ENCODE data around the gene BHLHE23. TPM values are rescaled to one million over a fixed set of nuclear protein-coding genes. Genes with fewer than 3 reads are reported as not detected.

BHLHE23 gene
- total RNA-seq, 1 donor from 2014 or later = not detected

DNA sequence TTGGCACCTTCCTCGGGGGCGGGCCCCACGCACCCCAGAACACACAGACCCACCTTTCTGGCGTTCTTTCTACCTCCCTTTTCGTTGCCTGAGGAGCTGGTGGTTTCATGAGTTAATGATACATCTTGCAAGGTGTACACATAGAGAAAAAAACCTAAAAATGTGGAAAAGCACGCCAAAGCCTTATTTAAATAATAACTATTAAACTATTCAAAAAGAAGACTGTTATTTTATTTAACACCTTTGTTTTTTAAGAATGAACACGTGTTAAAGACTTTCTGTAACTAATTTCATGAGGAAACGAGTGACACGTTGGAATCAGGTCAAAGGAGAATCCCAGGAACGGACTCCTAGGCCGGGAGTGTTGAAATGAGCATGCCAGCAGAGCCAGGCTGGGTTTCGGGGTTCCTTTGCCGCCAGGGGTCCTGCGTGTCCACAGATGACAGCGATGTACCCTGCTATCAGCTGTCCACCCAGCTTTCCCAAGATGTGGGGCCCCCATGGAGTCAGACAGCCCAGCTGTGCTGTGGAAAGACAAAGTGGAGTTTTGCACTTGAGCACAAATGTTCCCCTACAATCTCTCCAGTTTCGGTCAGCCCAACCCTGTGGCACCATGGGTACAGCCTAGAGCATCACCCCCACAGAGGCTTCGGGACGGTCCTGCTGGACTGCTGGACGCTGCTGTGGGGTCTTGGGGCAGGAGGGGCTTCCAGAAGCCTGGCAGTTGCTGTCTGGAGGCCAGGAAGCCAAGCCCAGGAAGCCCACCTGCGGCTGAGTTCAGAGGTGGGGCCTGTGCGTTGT is 38.2 kb downstream of the BHLHE23 start:
- Histone ChIP-seq H3K27ac (no peak overlapping the region), H3K27me3 (peaks cover 7% of the 10 kb centered on the region), H3K9me3 (no peaks in the 10 kb centered on the region), H3K4me1 (peaks cover 12% of the 10 kb centered on the region), H3K4me3 (no peak overlapping the region), H3K36me3 (no peaks in the 10 kb centered on the region)
- DNase-seq (ENCODE audit: extremely low spot score in 2 of 2) = no peak
- TF ChIP-seq POLR2A (IDR thresholded peaks at IDR 0.05) (no peak), POLR2AphosphoS5 (IDR thresholded peaks at IDR 0.05; ENCODE audit: insufficient read depth in 1 of 2, low read depth in 1 of 2) (no peak)
- TF ChIP-seq, protein P1, sequence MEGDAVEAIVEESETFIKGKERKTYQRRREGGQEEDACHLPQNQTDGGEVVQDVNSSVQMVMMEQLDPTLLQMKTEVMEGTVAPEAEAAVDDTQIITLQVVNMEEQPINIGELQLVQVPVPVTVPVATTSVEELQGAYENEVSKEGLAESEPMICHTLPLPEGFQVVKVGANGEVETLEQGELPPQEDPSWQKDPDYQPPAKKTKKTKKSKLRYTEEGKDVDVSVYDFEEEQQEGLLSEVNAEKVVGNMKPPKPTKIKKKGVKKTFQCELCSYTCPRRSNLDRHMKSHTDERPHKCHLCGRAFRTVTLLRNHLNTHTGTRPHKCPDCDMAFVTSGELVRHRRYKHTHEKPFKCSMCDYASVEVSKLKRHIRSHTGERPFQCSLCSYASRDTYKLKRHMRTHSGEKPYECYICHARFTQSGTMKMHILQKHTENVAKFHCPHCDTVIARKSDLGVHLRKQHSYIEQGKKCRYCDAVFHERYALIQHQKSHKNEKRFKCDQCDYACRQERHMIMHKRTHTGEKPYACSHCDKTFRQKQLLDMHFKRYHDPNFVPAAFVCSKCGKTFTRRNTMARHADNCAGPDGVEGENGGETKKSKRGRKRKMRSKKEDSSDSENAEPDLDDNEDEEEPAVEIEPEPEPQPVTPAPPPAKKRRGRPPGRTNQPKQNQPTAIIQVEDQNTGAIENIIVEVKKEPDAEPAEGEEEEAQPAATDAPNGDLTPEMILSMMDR (IDR thresholded peaks at IDR 0.05) = no peak
- intact Hi-C loops (cut with DNase I) = no loop called here

DNA sequence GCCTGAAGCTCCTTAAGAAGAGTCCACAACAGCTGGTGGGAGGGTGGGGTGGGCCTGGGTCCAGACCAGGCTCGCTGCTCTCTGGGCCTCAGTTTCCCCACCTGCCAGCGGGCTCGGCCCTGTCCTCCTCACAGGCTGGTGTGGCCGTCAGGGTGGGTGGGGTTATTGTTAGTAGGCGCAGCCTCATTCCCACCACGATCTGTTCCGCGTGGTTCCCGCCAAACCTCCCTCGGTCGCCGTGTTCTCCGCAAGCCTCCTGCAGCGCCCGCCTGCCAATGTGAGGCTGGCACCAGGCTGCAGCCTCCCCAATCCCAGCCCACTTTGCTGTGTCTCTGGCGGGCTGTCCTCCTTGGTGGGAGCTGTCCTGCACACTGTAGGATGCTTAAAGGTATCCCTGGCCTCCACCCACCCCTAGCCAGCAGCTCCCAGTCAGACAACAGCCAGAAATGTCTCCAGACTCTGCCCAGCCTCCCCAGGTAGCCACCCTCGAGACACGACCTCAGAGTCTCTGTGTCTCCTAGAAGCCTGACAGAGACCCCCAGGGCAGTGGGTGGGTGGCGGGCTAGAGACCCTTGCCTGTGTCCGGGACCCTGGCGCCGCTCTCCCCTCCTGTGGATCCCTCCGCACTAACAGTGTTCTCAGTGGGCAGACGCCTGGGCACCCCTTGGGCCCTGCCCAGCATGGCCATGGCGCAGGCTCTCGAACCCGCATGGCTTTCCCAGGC is 39.0 kb downstream of the BHLHE23 start:
- DNase-seq (ENCODE audit: extremely low spot score in 2 of 2) = no peak
- H3K27me3 ChIP-seq = peaks cover under 1% of the 10 kb centered on the region
- H3K9me3 ChIP-seq = no peaks in the 10 kb centered on the region
- intact Hi-C loops (cut with DNase I) = no loop called here
- TF ChIP-seq POLR2AphosphoS5 (IDR thresholded peaks at IDR 0.05; ENCODE audit: insufficient read depth in 1 of 2, low read depth in 1 of 2) = no peak
- TF ChIP-seq, protein P1 (IDR thresholded peaks at IDR 0.05) = no peak
- H3K27ac ChIP-seq = no peak overlapping the region
- H3K4me1 ChIP-seq = peaks cover 4% of the 10 kb centered on the region
- H3K4me3 ChIP-seq = no peak overlapping the region
- H3K36me3 ChIP-seq = no peaks in the 10 kb centered on the region

DNA sequence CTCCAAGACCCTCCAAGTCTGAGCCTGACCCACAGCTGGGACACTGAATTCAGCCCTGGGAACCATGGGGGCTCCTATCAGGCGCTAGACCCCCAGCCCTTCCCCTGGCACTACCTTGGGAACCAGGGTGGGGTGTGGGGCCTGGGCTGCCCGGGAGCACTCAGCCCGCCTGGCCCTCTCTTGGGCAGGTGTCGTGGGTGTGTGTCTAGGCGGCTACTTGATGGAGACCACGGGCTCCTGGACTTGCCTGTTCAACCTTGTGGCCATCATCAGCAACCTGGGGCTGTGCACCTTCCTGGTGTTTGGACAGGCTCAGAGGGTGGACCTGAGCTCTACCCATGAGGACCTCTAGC is 39.6 kb downstream of the BHLHE23 start:
- Histone ChIP-seq H3K27me3 (no peaks in the 10 kb centered on the region), H3K9me3 (no peaks in the 10 kb centered on the region), H3K36me3 (no peaks in the 10 kb centered on the region), H3K4me3 (no peak overlapping the region), H3K4me1 (no peaks in the 10 kb centered on the region), H3K27ac (no peak overlapping the region)
- intact Hi-C loops (cut with DNase I) = no loop called here
- DNase-seq (ENCODE audit: extremely low spot score in 2 of 2) = no peak
- TF ChIP-seq, protein P1 (IDR thresholded peaks at IDR 0.05) = no peak
- TF ChIP-seq POLR2AphosphoS5 (IDR thresholded peaks at IDR 0.05; ENCODE audit: insufficient read depth in 1 of 2, low read depth in 1 of 2) (no peak), POLR2A (IDR thresholded peaks at IDR 0.05) (no peak)

DNA sequence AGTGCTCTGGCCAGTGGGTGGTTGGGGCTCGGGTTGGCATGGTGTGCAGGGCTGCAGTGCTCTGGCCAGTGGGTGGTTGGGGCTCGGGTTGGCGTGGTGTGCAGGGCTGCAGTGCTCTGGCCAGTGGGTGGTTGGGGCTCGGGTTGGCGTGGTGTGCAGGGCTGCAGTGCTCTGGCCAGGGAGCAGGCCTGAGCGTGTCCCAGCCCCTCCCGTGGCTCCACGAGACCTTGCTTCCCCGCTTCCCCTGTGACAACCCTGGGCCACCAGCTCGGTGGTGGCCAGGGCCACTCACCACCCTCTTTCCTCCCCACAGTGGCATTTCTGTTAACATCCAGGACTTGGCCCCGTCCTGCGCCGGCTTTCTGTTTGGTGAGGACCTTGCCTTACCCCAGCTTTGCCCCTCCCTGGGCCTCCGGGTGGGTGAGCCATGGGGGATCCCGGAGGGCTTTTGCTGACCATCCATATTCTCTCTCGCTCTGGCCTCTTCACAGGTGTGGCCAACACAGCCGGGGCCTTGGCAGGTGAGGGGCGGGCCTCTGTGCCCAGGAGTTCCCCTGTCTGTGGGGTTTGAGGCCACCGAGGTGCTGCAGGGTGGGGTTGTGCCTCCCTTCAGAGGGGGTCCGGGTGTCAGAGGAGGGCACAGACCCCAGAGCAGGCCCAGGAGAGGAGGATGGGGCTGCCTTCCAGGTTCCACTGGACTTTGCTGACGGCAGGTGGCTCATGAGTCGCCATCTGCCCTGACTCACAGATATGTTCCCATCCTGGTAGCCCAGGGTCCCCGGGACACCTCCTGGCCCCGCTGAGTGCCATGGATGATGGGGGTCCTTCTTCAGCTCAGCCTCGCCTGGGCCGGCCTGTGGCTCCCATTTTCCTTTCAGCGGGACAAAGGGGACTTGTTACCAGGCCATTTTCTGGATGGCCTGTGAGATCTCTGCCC is 40.3 kb downstream of the BHLHE23 start:
- Histone ChIP-seq H3K9me3 (no peaks in the 10 kb centered on the region), H3K4me3 (no peak overlapping the region), H3K4me1 (no peaks in the 10 kb centered on the region), H3K27ac (no peak overlapping the region), H3K27me3 (no peaks in the 10 kb centered on the region), H3K36me3 (no peaks in the 10 kb centered on the region)
- intact Hi-C loops (cut with DNase I) = no loop called here
- TF ChIP-seq, protein P1 (IDR thresholded peaks at IDR 0.05) = no peak
- TF ChIP-seq POLR2A (IDR thresholded peaks at IDR 0.05) (no peak), POLR2AphosphoS5 (IDR thresholded peaks at IDR 0.05; ENCODE audit: insufficient read depth in 1 of 2, low read depth in 1 of 2) (no peak)
- no peak for DNase-seq (ENCODE audit: extremely low spot score in 2 of 2)

Data from vagina (tissue), 2 donors.